Immature natural killer cell (primary cell): ENCODE measurements around the gene TUBGCP3. TPM values are rescaled to one million over a fixed set of nuclear protein-coding genes. Genes with fewer than 3 reads are reported as not detected.

ENCODE experiments used
- DNase-seq, 3 donors: peaks; one replicate each; pipeline ENCODE4 v3.0.0; 2022; ENCODE audit warnings: mixed read lengths in 1 of 3
- H3K27ac Mint-ChIP-seq, 6 donors: one replicate each; pipeline ENCODE4 v1.8.0; 2020; ENCODE audit warnings: mixed read lengths in 6 of 6, mild to moderate bottlenecking in 5 of 6, inconsistent platforms in 4 of 6, moderate library complexity in 3 of 6
- H3K27me3 Mint-ChIP-seq, 3 donors: one replicate each; pipeline ENCODE4 v1.8.0; 2020 to 2021; ENCODE audit warnings: low read depth in 3 of 3, mild to moderate bottlenecking in 3 of 3, mixed read lengths in 3 of 3, moderate library complexity in 3 of 3, inconsistent platforms in 1 of 3
- H3K36me3 Mint-ChIP-seq, 3 donors: one replicate each; pipeline ENCODE4 v1.8.0; 2020; ENCODE audit warnings: mixed read lengths in 3 of 3, inconsistent platforms in 2 of 3, mild to moderate bottlenecking in 2 of 3
- H3K4me1 Mint-ChIP-seq, 2 donors: one replicate each; pipeline ENCODE4 v1.8.0; 2020; ENCODE audit warnings: inconsistent platforms in 2 of 2, mild to moderate bottlenecking in 2 of 2, mixed read lengths in 2 of 2, moderate library complexity in 1 of 2
- H3K4me3 Mint-ChIP-seq, 5 donors: one replicate each; pipeline ENCODE4 v1.8.0; 2020; ENCODE audit warnings: mild to moderate bottlenecking in 5 of 5, mixed read lengths in 5 of 5, inconsistent platforms in 3 of 5, moderate library complexity in 3 of 5
- H3K9me3 Mint-ChIP-seq, 6 donors: one replicate each; pipeline ENCODE4 v1.8.0; 2020; ENCODE audit warnings: mild to moderate bottlenecking in 6 of 6, mixed read lengths in 6 of 6, inconsistent platforms in 4 of 6, moderate library complexity in 3 of 6
- polyA plus RNA-seq, 3 donors: library from polyadenylated mRNA; unstranded; fragments of 300-500 nt; fragmentation: Illumina TruSeq; gene quantifications; one replicate each; pipeline ENCODE4 v1.2.3, GENCODE V29; 2021

The TUBGCP3 gene
- polyA plus RNA-seq, 3 donors from 2014 or later = 12.3 to 20.5 (median 18.3) TPM

DNA sequence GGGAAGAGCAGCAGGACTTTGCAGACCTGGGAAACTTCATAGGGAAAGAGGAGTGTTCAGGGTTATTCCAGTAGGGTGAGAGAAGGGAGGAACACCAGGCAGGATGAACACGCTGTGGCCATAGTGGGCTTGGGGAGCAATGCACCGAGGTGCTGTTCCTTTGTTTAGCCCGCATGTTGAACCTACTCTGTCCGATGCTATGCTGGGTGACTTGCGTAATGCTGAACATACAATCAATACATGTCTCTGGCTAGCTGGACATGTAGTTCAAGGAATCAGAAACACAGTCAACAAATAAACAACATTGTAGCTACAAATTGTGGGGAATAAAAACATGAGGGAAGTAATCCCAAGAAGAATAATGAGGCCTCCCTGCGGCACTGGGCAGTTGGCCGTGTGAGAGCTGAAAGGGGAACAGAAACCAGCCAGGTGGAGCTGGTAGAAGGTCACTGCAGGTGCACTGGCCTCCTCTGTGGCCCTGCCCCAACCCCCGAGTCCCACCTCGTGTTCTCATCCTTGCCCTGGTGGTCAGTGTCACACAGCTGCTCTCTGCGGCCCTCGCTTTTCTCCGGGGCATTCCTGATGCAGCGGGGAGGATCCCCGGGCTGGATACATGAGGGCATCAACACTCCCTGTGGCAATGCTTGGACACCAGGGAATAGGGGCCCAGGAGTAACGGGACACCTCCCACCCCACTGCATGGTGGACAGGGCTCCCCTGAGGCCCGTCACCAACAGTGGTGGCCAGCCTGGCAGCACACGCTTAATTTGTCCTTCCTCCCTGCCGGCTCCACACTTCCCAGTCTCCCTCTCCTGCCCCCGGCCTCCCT lies 36.9 kb upstream of the TUBGCP3 start:
- H3K9me3 Mint-ChIP-seq = no peaks in the 10 kb centered on the region
- H3K4me1 Mint-ChIP-seq = no peaks in the 10 kb centered on the region
- no peak for DNase-seq
- H3K36me3 Mint-ChIP-seq = no peaks in the 10 kb centered on the region
- peaks cover 5 to 10% (median 7%) of the 10 kb centered on the region in 3 donors for H3K27me3 Mint-ChIP-seq
- no peak overlapping the region for H3K4me3 Mint-ChIP-seq
- H3K27ac Mint-ChIP-seq = no peak overlapping the region

DNA sequence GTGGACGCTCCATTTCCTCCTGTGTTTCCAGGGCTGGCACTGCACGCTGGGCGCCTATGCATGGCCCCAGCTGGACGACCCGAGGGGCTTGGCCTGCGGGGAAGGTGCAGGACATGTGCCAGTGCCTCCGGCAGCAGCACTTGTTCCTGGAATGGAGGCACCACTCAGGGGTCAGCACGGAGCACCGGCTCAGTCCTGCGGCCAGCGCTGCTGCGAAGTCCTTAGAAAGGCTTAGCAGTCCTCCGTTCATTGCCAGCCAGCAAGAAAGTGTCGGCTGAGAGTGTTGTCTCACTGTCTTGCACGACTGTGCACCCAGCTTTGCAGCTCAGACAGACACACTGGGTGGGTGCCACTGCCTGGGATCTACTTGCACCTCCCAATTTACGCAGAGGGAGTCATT lies 36.1 kb upstream of the TUBGCP3 start:
- DNase-seq = no peak
- H3K4me1 Mint-ChIP-seq = no peaks in the 10 kb centered on the region
- H3K4me3 Mint-ChIP-seq = no peak overlapping the region
- peaks cover 5 to 7% (median 7%) of the 10 kb centered on the region in 3 donors for H3K27me3 Mint-ChIP-seq
- no peaks in the 10 kb centered on the region for H3K9me3 Mint-ChIP-seq
- no peaks in the 10 kb centered on the region for H3K36me3 Mint-ChIP-seq
- no peak overlapping the region for H3K27ac Mint-ChIP-seq

DNA sequence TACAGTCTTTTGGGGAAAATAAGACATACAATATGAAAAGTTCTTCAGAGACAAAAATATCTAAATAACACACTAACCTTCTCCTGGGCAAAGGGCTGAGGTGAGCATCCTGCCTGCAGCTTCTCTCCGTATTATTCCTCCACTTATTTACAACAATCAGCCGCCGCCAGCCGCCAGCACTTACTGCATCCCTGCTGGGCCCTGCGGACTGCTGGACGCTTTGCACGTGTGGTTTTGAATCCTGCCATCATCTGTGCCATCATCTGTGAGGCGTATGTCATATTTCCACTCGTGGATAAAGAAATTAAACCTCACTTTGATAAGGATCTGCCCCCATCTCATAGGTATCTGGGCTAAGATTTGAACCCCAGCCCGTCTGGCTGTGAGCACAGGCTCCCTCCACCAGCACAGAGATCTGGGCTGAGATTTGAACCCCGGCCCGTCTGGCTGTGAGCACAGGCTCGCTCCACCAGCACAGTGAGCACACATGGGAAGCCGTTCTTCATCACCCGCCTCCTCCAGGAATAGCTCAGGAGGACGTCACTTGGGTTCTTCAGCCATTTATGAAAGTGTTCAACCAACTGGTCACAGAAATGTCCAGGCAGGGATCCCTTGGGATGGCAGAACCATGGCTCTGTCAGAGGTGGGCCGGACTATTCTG lies 35.2 kb upstream of the TUBGCP3 start:
- H3K9me3 Mint-ChIP-seq = no peaks in the 10 kb centered on the region
- no peak for DNase-seq
- H3K4me3 Mint-ChIP-seq = no peak overlapping the region
- H3K36me3 Mint-ChIP-seq = no peaks in the 10 kb centered on the region
- no peak overlapping the region for H3K27ac Mint-ChIP-seq
- peaks cover 5 to 7% (median 6%) of the 10 kb centered on the region in 3 donors for H3K27me3 Mint-ChIP-seq
- no peaks in the 10 kb centered on the region for H3K4me1 Mint-ChIP-seq

DNA sequence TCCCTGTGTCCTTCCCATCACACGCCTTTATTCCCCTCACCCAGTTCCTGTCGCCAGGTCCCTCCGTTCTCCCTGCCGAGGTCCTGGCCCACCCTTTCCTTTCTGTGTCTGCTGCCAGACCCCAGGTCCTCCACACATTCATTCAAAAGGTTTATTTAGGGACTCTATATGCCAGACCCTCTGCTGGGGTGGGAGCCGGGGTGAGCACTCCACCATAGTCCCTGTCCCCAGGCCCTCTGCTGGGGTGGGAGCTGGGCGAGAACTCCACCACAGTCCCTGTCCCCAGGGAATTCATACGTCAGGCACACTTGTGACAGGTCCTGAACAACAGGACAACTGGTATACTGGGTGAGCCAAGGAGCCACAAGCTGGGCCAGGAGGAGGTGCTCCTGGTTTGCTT lies 34.4 kb upstream of the TUBGCP3 start:
- Mint-ChIP-seq H3K4me1 (no peaks in the 10 kb centered on the region), H3K9me3 (no peaks in the 10 kb centered on the region), H3K27ac (no peak overlapping the region), H3K4me3 (no peak overlapping the region), H3K36me3 (no peaks in the 10 kb centered on the region), H3K27me3 (peaks cover 5 to 6% (median 6%) of the 10 kb centered on the region in 3 donors)
- DNase-seq = no peak

DNA sequence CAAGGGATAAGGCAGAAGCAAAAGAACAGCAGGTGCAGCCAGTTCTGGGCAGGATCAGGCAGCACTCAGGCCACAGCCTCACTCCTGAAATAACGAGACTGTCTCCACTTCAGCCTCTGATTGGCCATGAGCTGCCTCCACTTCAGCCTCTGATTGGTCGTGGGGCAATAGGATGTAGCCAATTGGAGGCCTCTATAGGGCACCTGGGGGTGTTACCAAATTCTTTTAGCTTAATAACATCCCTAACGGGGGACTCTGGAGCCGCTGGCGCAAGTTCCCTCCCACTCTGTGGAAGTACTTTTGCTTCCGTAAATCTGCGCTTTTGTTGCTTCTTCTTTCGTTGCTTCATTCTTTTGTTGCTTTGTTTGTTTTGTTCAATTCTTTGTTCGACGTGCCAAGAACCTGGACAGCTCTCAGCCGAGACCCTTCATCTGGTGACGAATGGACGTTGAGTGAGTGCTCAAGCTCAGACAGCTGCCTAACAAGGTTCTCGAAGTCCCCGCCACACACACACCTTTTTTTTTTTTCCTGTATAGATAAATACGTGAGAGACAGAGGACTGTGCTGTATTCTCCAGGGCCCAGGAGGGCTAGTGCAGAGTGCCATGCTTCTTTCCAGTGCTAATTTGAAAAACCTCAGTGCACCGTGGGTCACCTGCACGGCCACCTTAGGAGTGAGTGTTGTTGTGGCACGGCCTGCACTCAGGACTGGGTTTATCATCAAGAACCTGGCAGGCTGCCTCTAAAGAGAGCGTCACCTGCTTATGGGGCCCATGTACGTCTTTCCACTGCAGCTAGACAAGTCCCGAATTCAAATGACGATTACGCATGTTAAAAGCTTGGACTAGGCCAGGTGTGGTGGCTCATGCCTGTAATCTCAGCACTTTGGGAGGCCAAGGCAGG lies 32.0 kb upstream of the TUBGCP3 start:
- Mint-ChIP-seq H3K27ac (peak overlapping the region in 2 of 6 donors; percentile 48 to 60), H3K4me1 (no peaks in the 10 kb centered on the region), H3K27me3 (peaks cover 5 to 6% (median 6%) of the 10 kb centered on the region in 3 donors), H3K4me3 (no peak overlapping the region), H3K9me3 (no peaks in the 10 kb centered on the region), H3K36me3 (no peaks in the 10 kb centered on the region)
- no peak for DNase-seq

DNA sequence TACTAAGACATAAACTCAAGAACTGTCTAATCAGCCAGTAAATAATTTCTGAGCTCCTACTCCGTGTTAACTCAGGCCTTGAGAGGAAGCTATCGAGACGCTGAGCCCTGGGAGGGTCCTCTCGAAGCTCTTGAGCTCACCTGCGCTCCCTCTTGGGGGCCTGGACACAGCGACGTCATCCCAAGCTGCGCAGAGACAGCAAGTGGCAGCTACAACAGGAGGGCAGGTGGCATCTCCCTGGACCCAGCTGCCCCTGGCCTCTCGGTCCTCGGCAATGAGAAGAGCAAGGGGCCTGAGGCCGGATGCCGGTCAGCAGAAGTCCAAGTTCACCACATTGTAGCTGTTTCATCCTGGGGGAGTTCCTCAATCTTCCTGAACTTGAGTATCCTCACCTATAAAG lies 30.5 kb upstream of the TUBGCP3 start:
- H3K4me3 Mint-ChIP-seq = no peak overlapping the region
- peaks cover 4 to 7% (median 7%) of the 10 kb centered on the region in 3 donors for H3K27me3 Mint-ChIP-seq
- no peaks in the 10 kb centered on the region for H3K4me1 Mint-ChIP-seq
- no peak for DNase-seq
- H3K27ac Mint-ChIP-seq = no peak overlapping the region
- no peaks in the 10 kb centered on the region for H3K36me3 Mint-ChIP-seq
- H3K9me3 Mint-ChIP-seq = no peaks in the 10 kb centered on the region

DNA sequence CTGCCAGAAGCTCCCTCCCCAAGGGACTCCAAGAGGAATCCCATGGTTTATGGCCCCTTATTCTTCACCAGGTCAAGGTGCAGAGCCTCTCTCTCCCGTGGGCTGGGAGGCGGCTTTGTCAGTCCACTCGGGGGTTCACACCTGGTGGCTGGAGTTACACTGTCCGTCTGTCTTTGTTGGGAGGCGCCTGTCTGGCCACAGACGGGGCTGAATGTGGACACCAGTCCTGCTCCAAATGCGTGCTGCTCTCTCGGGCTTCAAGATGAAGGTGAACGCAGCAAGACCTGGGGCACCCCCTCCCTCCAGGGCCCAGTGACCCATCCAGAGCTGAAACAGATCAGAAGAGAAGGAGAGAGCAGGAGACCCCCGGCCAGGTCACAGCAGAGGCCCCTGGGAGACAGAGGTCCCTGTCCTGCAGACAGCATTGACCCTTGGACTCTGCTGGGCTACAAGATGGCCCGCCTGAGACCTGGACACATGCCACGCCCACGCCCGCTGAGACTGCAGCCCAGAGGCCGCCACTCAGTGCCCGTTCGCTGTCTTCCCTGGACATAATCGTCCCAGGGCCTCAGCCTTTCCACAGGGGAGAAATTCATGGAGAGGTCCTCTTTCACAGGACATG lies 29.9 kb upstream of the TUBGCP3 start:
- Mint-ChIP-seq H3K27me3 (peaks cover 3 to 9% (median 4%) of the 10 kb centered on the region in 3 donors), H3K27ac (no peak overlapping the region), H3K36me3 (no peaks in the 10 kb centered on the region), H3K4me1 (no peaks in the 10 kb centered on the region), H3K9me3 (no peaks in the 10 kb centered on the region), H3K4me3 (no peak overlapping the region)
- no peak for DNase-seq

DNA sequence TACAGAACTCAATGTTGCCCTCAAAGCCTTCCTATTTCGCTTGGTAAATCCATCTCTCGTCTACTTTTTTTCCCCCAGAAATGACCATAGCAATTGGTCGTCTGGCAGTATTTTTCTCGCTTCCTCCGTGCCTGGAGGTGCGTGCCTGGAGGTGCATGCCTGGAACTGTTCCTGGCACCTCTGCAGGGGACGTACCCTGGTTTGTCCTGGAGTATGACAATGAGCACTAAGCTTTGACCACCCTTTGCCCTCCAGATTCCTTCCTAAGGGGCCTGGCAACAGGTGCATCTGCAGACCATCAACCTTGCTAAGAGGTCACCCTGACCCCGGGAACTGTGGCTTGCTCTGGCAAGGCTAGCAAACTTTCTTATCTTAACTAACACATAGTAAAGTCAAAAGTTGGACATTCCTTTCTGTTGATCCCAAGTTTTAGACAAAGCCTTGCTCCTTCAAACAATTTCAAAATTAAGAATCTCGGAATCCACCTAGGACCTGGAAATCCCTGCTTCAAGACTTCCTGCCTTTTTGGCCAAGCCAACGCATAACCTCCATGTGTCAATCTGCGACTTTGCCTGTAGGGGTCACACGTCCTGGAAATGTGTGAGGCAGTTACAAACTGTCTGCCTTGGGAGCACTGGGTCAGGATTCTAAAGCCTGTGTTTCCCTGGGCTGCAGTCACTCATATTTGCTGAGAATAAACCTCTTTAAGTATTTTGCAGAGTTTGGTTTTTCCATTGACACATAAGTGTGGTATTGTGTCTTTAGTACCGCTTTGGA lies 28.8 kb upstream of the TUBGCP3 start:
- Mint-ChIP-seq H3K36me3 (no peaks in the 10 kb centered on the region), H3K4me3 (no peak overlapping the region), H3K27ac (no peak overlapping the region), H3K9me3 (no peaks in the 10 kb centered on the region), H3K27me3 (peaks cover 2 to 10% (median 3%) of the 10 kb centered on the region in 3 donors), H3K4me1 (no peaks in the 10 kb centered on the region)
- DNase-seq = no peak

DNA sequence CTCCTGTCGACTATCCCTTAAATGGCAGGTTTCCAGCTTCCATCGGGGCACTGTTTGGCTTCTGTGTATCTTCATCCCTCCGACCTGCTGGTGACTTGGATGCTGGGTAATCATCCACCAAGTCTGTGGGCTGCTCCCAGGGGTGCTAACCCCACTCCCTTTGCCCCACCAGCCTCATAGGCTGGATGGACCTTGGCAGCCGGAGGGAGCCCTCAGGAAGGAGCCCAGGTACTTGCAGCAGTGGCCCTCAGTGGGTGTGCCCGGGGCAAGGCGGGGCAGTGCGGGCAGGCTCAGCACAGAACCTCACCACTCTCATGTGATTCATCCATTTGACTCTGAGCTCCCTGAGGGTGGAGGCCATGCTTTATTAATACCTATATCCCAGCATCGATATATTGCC lies 27.4 kb upstream of the TUBGCP3 start:
- Mint-ChIP-seq H3K36me3 (no peaks in the 10 kb centered on the region), H3K4me3 (no peak overlapping the region), H3K27ac (no peak overlapping the region), H3K9me3 (no peaks in the 10 kb centered on the region), H3K4me1 (no peaks in the 10 kb centered on the region), H3K27me3 (peaks cover 1 to 10% (median 2%) of the 10 kb centered on the region in 3 donors)
- no peak for DNase-seq

DNA sequence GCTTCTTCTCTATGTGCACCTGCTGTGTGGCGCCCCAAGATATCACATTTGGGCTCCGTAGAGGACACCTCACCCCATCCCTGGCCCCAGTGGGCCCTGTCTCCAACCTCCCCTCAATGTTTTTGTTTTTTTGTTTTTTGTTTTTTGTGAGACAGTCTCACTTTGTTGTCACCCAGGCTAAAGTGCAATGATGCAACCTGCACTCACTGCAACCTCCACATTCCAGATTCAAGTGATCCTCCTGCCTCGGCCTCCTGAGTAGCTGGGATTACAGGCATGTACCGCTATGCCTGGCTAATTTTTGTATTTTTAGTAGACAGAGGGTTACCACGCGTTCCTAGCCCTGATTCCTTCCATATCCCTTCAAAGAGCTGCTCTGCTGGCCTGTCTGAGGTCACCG lies 26.9 kb upstream of the TUBGCP3 start:
- Mint-ChIP-seq H3K27ac (no peak overlapping the region), H3K4me3 (no peak overlapping the region), H3K36me3 (no peaks in the 10 kb centered on the region), H3K27me3 (peaks cover 1 to 10% (median 3%) of the 10 kb centered on the region in 3 donors), H3K9me3 (peaks cover 0 to 2% (median 0%) of the 10 kb centered on the region in 6 donors), H3K4me1 (no peaks in the 10 kb centered on the region)
- no peak for DNase-seq

DNA sequence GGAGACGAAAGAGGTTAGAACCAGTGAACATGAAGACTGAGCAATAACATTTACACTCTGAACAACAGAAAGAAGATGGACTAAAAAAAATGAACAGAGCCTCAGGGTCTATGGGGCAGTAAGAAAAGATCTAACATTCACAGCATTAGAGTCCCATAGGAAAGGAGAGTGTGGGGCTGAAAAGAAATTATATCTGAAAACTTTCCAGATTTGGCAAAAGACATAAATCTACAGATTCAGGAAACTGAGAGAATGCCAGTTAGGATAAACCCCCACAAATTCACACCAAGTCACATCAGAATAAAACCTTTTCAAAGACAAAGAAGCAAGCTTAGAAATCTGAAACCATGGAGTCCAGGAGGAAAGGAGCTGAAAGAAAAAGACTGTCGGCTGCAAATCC lies 20.3 kb upstream of the TUBGCP3 start:
- no peak for DNase-seq
- Mint-ChIP-seq H3K27ac (no peak overlapping the region), H3K27me3 (peaks cover 0 to 19% (median 5%) of the 10 kb centered on the region in 3 donors), H3K4me3 (no peak overlapping the region), H3K9me3 (peaks cover 0 to 2% (median 0%) of the 10 kb centered on the region in 6 donors), H3K4me1 (peaks cover 9 to 14% of the 10 kb centered on the region in 2 donors), H3K36me3 (no peaks in the 10 kb centered on the region)

DNA sequence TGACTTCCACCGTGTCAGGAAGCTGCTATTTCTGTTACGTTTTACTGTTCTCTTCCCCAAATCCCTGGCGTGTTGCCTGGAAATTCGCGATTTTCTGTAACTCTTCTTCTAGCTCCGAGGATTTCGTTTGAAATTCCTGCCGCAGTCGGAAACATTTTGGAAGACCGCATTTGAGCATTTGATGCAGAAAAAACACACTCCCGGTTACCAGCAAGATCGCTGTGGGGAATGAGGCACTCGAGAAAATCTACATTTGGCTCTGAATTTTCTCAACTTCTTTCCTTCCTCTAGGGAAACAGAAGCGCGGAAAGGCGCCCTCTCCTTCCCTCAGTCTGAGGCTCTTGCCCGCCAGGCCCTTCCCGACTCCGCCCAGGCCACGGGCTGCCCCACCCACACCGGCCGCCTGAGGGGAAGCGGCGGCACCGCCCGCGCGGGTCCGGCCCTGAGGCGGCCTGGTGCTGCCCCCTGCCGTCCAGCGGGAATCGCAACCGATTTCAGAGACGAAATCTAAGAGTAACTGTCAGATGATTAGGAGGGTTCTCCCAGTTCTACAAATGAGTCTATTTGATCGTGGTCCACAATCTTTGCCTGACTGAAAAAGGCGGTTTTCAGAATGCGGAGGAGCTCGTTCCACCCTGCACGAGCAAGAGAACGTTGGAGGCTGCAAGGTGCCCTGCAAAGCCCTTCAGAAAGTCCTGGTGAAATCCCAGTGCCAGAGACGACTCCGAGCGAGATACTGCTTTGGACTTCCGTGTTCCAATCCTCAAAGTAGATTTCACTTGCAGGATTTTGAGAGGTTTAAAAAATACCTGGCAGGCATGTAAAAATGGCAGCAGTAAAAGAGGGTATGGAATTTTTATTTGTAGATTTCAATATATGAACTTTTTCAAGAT lies 18.4 kb upstream of the TUBGCP3 start:
- Mint-ChIP-seq H3K27me3 (peaks cover 5 to 16% (median 6%) of the 10 kb centered on the region in 3 donors), H3K4me3 (peak overlapping the region; percentile 74 to 86 (median 83)), H3K27ac (peak overlapping the region in 2 of 6 donors; percentile 17 to 37), H3K9me3 (peaks cover 0 to 2% (median 0%) of the 10 kb centered on the region in 6 donors), H3K4me1 (peaks cover 9 to 14% of the 10 kb centered on the region in 2 donors), H3K36me3 (no peaks in the 10 kb centered on the region)
- peak; percentile 73 to 79 (median 78) for DNase-seq
